Cardiac fibroblast (primary cell): ENCODE data around the gene CNOT2.

Source experiments
- DNase-seq, 2 donors: peaks; one replicate each; pipeline versions ENCODE4 v3.0.0 to v3.0.0-alpha.2; 2010; ENCODE audit warnings: low read depth in 2 of 2
- H3K4me3 ChIP-seq, 2 donors: replicated peaks in 1 of 2; 1 replicate in 1 of 2; 2 replicates in 1 of 2; pipeline ENCODE4 v1.5.1; 2011; ENCODE audit warnings: low read depth in 2 of 2, low read length in 2 of 2, mild to moderate bottlenecking in 2 of 2, moderate library complexity in 1 of 2
- TF ChIP-seq, protein P1 (sequence below): IDR thresholded peaks from one replicate; pipeline ENCODE4 v1.5.1; 2011; ENCODE audit warnings: low read depth, mild to moderate bottlenecking, low read length, inconsistent platforms

Gene CNOT2

DNA sequence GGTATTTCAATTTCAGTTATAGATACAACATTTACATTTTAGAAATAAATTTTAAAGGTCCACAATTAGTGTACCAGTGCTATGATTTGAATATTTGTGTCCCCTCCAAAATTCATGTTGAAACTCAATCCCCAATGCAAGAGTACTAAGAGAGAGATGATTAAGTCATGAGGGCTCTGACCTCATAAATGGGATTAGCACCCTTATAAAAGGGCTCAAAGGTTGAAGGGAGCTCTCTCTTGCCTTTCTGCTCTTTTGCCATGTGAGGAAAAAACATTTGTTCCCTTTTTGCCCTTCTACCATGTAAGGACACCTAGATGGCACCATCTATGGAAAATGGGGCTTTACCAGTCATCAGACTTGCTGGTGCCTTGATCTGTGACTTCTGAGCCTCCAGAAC lies 25.8 kb upstream of the CNOT2 start:
- H3K4me3 ChIP-seq: no peak overlapping the region
- TF ChIP-seq, protein P1, sequence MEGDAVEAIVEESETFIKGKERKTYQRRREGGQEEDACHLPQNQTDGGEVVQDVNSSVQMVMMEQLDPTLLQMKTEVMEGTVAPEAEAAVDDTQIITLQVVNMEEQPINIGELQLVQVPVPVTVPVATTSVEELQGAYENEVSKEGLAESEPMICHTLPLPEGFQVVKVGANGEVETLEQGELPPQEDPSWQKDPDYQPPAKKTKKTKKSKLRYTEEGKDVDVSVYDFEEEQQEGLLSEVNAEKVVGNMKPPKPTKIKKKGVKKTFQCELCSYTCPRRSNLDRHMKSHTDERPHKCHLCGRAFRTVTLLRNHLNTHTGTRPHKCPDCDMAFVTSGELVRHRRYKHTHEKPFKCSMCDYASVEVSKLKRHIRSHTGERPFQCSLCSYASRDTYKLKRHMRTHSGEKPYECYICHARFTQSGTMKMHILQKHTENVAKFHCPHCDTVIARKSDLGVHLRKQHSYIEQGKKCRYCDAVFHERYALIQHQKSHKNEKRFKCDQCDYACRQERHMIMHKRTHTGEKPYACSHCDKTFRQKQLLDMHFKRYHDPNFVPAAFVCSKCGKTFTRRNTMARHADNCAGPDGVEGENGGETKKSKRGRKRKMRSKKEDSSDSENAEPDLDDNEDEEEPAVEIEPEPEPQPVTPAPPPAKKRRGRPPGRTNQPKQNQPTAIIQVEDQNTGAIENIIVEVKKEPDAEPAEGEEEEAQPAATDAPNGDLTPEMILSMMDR: no peak
- no peak for DNase-seq

- DNase-seq: no peak
- TF ChIP-seq, protein P1: no peak
- no peak overlapping the region for H3K4me3 ChIP-seq
These were observed 21.6 kb upstream of the CNOT2 start for GRCh38 chr12:70221626-70222025.

DNA sequence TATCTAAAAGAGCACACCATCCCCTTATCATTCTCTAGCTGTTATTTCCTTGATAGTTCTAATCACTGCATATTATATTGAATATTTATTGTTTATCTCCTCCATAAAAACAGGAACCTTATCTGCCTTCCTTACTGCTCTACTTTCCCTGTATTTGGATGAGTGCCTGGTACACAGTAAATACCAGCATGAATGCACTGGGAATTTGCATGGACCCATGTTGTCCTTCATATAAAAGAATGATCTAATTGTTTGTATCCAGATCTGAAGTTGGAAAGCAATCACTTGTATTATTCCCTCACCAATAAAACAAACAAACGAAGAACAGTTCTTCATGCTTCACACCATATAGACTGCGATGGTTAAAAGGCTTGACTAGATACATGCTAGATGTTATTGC lies 15.3 kb upstream of the CNOT2 start:
- TF ChIP-seq, protein P1: no peak
- DNase-seq: no peak
- no peak overlapping the region for H3K4me3 ChIP-seq

DNA sequence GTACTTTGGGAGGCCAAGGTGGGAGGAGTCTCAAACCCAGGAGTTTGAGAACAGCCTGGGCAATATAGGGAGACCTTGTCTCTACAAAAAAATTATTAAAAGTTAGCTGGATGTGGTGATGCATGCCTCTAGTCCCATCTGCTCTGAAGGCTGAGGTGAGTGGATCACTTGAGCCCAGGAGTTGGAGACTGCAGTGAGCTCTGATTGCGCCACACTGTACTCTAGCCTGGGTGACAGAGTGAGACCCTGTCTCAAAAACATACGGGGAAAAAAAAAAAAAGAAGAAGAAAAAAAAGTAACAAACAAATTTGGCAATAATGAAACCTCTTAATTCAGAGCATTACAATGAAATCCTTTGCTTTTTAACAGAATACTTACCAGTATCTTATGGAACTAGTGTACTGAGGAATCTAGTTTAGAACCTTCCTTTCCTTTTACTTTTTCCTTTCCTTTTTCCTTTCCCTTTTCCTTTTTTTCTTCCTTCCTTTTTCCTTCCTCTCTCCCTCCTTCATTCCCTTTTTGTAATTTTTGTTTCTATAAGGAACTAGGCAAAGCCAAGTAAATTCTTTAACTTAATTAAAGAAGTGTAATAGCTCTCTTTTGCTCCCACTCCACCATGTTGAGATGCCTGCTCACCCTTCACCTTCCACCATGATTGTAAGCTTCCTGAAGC lies 12.2 kb upstream of the CNOT2 start:
- no peak for DNase-seq
- no peak overlapping the region for H3K4me3 ChIP-seq
- TF ChIP-seq, protein P1: no peak

DNA sequence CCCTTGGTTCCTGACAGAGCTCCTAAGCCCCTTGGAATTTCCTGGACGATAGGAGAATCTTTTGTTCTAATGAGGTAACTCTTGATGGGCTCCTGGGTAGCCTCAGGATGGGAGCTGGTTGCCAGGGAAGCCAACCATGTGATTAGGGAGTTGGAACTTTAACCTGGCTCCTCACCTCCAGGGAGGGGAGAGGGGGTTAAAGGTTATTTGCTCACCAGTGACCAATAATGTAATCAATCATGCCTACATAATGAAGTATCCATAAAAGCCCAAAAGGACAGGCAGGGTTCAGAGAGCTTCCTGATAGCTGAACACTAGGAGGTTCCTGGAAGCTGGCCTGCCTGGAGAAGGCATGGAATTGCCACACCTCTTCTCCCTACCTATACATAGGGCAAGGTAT lies 6.2 kb upstream of the CNOT2 start:
- no peak overlapping the region for H3K4me3 ChIP-seq
- DNase-seq: no peak
- TF ChIP-seq, protein P1: no peak

DNA sequence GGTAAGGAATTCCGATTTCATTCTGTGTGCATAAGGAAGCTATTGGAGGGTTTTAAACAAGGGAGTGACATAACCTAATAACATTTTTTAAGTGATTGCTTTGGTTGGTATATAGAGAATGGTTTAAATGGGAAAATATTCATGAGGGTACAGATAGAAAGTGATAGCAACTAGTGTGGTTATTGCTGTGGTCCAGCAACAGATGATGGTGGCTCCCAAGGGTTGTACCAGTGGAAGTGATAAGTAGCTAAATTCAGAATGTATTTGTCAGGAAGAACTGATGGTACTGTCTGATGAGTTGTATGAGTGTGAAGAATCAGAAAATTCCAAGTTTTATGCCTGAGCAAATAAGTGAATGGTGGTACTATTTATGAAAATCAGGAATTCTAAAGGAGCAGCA lies 2.6 kb upstream of the CNOT2 start:
- no peak overlapping the region for H3K4me3 ChIP-seq
- DNase-seq: no peak
- TF ChIP-seq, protein P1: no peak

- H3K4me3 ChIP-seq: peak overlapping the region; percentile 86 to 92
- TF ChIP-seq, protein P1: no peak
- DNase-seq: peak in 1 of 2 donors; percentile 15
These were observed 1.4 kb upstream of the CNOT2 start for GRCh38 chr12:70241845-70242244.
